Thyroid gland (tissue), 4 donors: ENCODE results near the gene LOXL4. TPM values are rescaled to one million over a fixed set of nuclear protein-coding genes. Genes with fewer than 3 reads are reported as not detected.

Experiments
- DNase-seq, 2 donors: peaks; one replicate each; pipeline ENCODE4 v3.0.0-alpha.2; 2019
- H3K27ac ChIP-seq, 3 donors: fragments of 200-600 bp; sonication (generic); 1 replicate in 2 of 3; 2 replicates in 1 of 3; pipeline ENCODE4 v1.5.1; 2016 to 2019; ENCODE audit warnings: mild to moderate bottlenecking in 1 of 3, moderate library complexity in 1 of 3
- H3K27me3 ChIP-seq: fragments of 200-600 bp; sonication (generic); one replicate; pipeline ENCODE4 v1.5.1; 2019
- H3K36me3 ChIP-seq, 2 donors: fragments of 200-600 bp; sonication (generic); one replicate each; pipeline ENCODE4 v1.5.1; 2016 to 2019
- H3K4me1 ChIP-seq, 2 donors: fragments of 200-600 bp; sonication (generic); one replicate each; pipeline ENCODE4 v1.5.1; 2017 to 2019
- H3K4me3 ChIP-seq, 3 donors: fragments of 200-600 bp; sonication (generic); replicated peaks in 1 of 3; 1 replicate in 2 of 3; 2 replicates in 1 of 3; pipeline ENCODE4 v1.5.1; 2016; ENCODE audit warnings: mild to moderate bottlenecking in 1 of 3
- H3K9me3 ChIP-seq: fragments of 200-600 bp; sonication (generic); one replicate; pipeline ENCODE4 v1.5.1; 2017
- CTCF ChIP-seq, 6 experiments: fragments of 200-600 bp in 3 of 6; fragments of 450-650 bp in 3 of 6; sonication (generic) in 3 of 6; IDR thresholded peaks; one replicate each; pipeline ENCODE4 v1.5.1; 2016 to 2019; ENCODE audit warnings: antibody characterized with exemption in 6 of 6, mild to moderate bottlenecking in 2 of 6, inconsistent platforms in 1 of 6, moderate library complexity in 1 of 6
- POLR2A ChIP-seq, 2 donors: fragments of 450-650 bp; IDR thresholded peaks; one replicate each; pipeline ENCODE4 v1.6.1; 2017; ENCODE audit warnings: antibody characterized with exemption in 2 of 2, mild to moderate bottlenecking in 2 of 2, moderate library complexity in 1 of 2
- WGBS, 2 donors: methylation state at CpG; one replicate each; pipeline ENCODE4 v1.1.5; 2017; 5-methylcytosine and 5-hydroxymethylcytosine counted together
- intact Hi-C: fragments of 100-400 bp; cut with DNase I; formaldehyde crosslinking; loops from one replicate; pipeline ENCODE4 v1.15.1; 2023
- total RNA-seq, 4 donors: library from RNA; depleted of rRNA; stranded (reverse); fragments of >200 nt; gene quantifications; one replicate each; pipeline ENCODE4 v1.2.3, GENCODE V29; 2016

LOXL4 gene
- total RNA-seq, 4 donors from 2014 or later: 11.9 to 20.5 (median 15.3) TPM

GRCh38 chr10:98251399-98251798, 16.6 kb downstream of the LOXL4 start:
- no peaks in the 10 kb centered on the region for H3K27me3 ChIP-seq
- H3K4me3 ChIP-seq: no peak overlapping the region
- WGBS, 2 donors: 92 to 98% methylated on average over 8 of the region's 8 CpGs
- H3K9me3 ChIP-seq: no peaks in the 10 kb centered on the region
- DNase-seq: no peak
- no peak overlapping the region for H3K27ac ChIP-seq
- peaks cover 7 to 19% of the 10 kb centered on the region in 2 donors for H3K36me3 ChIP-seq
- intact Hi-C loops: no loop called here
- peaks cover 32 to 36% of the 10 kb centered on the region in 2 donors for H3K4me1 ChIP-seq
- TF ChIP-seq POLR2A (IDR thresholded peaks at IDR 0.05) (no peak), CTCF (IDR thresholded peaks at IDR 0.05) (no peak)

GRCh38 chr10:98249134-98249533, 18.9 kb downstream of the LOXL4 start:
- intact Hi-C loops: no loop called here
- H3K9me3 ChIP-seq: no peaks in the 10 kb centered on the region
- peaks cover 36 to 41% of the 10 kb centered on the region in 2 donors for H3K4me1 ChIP-seq
- H3K4me3 ChIP-seq: no peak overlapping the region
- no peak overlapping the region for H3K27ac ChIP-seq
- H3K27me3 ChIP-seq: no peaks in the 10 kb centered on the region
- peaks cover 7 to 19% of the 10 kb centered on the region in 2 donors for H3K36me3 ChIP-seq
- 84 to 87% methylated on average over 3 of the region's 3 CpGs for WGBS, 2 donors
- no peak for DNase-seq
- no peak for TF ChIP-seq CTCF (IDR thresholded peaks at IDR 0.05)
- TF ChIP-seq POLR2A (IDR thresholded peaks at IDR 0.05): no peak

GRCh38 chr10:98248018-98248417, 20.0 kb downstream of the LOXL4 start:
- no peaks in the 10 kb centered on the region for H3K27me3 ChIP-seq
- peaks cover 7 to 19% of the 10 kb centered on the region in 2 donors for H3K36me3 ChIP-seq
- DNase-seq: no peak
- H3K4me3 ChIP-seq: no peak overlapping the region
- H3K4me1 ChIP-seq: peaks cover 31 to 34% of the 10 kb centered on the region in 2 donors
- WGBS, 2 donors: 95 to 96% methylated on average over 4 of the region's 4 CpGs
- no peak overlapping the region for H3K27ac ChIP-seq
- intact Hi-C loops: no loop called here
- H3K9me3 ChIP-seq: no peaks in the 10 kb centered on the region
- TF ChIP-seq CTCF (IDR thresholded peaks at IDR 0.05) (no peak), POLR2A (IDR thresholded peaks at IDR 0.05) (no peak)

GRCh38 chr10:98246911-98247805, 20.8 kb downstream of the LOXL4 start:
- Histone ChIP-seq H3K27ac (peak overlapping the region; percentile 51 to 76 (median 56)), H3K4me1 (peaks cover 31 to 34% of the 10 kb centered on the region in 2 donors), H3K36me3 (peaks cover 7 to 19% of the 10 kb centered on the region in 2 donors), H3K4me3 (no peak overlapping the region), H3K27me3 (no peaks in the 10 kb centered on the region), H3K9me3 (no peaks in the 10 kb centered on the region)
- TF ChIP-seq CTCF (IDR thresholded peaks at IDR 0.05): no peak
- no peak for TF ChIP-seq POLR2A (IDR thresholded peaks at IDR 0.05)
- peak; percentile 72 to 84 for DNase-seq
- intact Hi-C loops: no loop called here
- WGBS, 2 donors: 63 to 66% methylated on average over 6 of the region's 6 CpGs

GRCh38 chr10:98244586-98244985, 23.4 kb downstream of the LOXL4 start:
- peaks cover 31 to 34% of the 10 kb centered on the region in 2 donors for H3K4me1 ChIP-seq
- TF ChIP-seq CTCF (IDR thresholded peaks at IDR 0.05) (no peak), POLR2A (IDR thresholded peaks at IDR 0.05) (no peak)
- peak overlapping the region; percentile 57 to 69 (median 62) for H3K27ac ChIP-seq
- WGBS, 2 donors: 29 to 56% methylated on average over 2 of the region's 2 CpGs
- DNase-seq: peak; percentile 71 to 83
- peaks cover 7 to 13% of the 10 kb centered on the region in 2 donors for H3K36me3 ChIP-seq
- H3K27me3 ChIP-seq: no peaks in the 10 kb centered on the region
- no peaks in the 10 kb centered on the region for H3K9me3 ChIP-seq
- intact Hi-C loops: no loop called here
- no peak overlapping the region for H3K4me3 ChIP-seq
